Left ventricle myocardium superior (tissue), 1 donor: ENCODE measurements around the gene MRPS18A. TPM values are rescaled to one million over a fixed set of nuclear protein-coding genes. Genes with fewer than 3 reads are reported as not detected.
A peak's percentile ranks its signal among the peaks of the same experiment; 100 is the strongest.
"Not testable (repeated sequence)": the region's sequence is repeated elsewhere in the genome, so short reads cannot be mapped to it uniquely, and the experiment has no call there.

Experiments
- ATAC-seq: fragments of 200-7000 bp; cut with Tn5 transposase; one replicate; pipeline ENCODE4 v1.9.1; 2020; ENCODE audit warnings: mild to moderate bottlenecking, moderate library complexity
- DNase-seq: peaks from one replicate; pipeline ENCODE4 v3.0.0-alpha.2; 2020
- intact Hi-C: fragments of 100-400 bp; cut with micrococcal nuclease; formaldehyde crosslinking; loops from one replicate; pipeline ENCODE4 v1.11.0; 2022
- total RNA-seq: library from RNA; stranded (reverse); fragmentation: NEBNext Ultra II Directional; extraction: Animal tissue kit (Norgen Biotek cat#: 25700); gene quantifications from one replicate; pipeline ENCODE4 v1.2.1, GENCODE V29; 2021
- donor health status: DM: no; HTN: yes; CAD: no; lungs with severe emphysema.

MRPS18A gene
- total RNA-seq, 1 donor from 2014 or later = 46.0 TPM

- ATAC-seq (peak; percentile 18), DNase-seq (no peak)
- intact Hi-C loops = no loop called here
These were observed 10.5 kb downstream of the MRPS18A start for GRCh38 chr6:43676962-43677606.

GRCh38 chr6:43674921-43675320 lies 12.7 kb downstream of the MRPS18A start:
- intact Hi-C loops = no loop called here
- ATAC-seq (no peak), DNase-seq (no peak)

GRCh38 chr6:43674291-43674690 lies 13.3 kb downstream of the MRPS18A start:
- DNase-seq (no peak), ATAC-seq (no peak)
- intact Hi-C loops = no loop called here

DNA sequence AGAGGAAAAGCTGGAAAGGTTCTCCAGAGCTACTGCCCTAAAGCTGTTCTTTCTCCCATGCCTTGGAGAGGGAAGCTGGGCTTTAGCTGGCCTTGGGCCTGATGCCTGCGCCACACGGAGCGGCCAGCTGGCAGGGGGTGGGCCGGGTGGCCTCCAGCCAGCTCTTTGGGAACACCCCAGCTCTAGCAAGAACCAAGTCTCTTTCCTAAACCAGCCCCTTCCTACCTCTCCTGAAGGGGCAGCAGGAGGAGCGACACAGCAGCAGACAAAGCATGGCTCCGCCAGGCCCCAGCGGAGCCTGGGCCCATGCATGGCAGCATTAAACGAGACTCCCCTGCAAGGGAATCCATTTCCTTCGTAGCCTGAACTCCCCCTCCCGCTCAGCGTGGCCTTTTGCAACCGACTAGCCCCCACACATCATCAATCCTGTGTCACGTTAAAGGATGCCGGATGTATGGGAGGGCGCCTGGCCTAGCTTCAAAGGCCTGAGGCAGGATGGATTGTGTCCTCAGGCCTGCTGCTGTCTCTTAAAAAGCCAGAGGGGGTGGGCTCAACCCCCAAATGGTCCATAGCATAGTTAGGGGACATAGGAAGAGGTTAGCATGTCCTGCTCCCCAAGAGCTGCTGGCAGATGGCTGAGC lies 14.0 kb downstream of the MRPS18A start:
- no peak for ATAC-seq
- intact Hi-C loops = no loop called here
- DNase-seq = no peak

DNA sequence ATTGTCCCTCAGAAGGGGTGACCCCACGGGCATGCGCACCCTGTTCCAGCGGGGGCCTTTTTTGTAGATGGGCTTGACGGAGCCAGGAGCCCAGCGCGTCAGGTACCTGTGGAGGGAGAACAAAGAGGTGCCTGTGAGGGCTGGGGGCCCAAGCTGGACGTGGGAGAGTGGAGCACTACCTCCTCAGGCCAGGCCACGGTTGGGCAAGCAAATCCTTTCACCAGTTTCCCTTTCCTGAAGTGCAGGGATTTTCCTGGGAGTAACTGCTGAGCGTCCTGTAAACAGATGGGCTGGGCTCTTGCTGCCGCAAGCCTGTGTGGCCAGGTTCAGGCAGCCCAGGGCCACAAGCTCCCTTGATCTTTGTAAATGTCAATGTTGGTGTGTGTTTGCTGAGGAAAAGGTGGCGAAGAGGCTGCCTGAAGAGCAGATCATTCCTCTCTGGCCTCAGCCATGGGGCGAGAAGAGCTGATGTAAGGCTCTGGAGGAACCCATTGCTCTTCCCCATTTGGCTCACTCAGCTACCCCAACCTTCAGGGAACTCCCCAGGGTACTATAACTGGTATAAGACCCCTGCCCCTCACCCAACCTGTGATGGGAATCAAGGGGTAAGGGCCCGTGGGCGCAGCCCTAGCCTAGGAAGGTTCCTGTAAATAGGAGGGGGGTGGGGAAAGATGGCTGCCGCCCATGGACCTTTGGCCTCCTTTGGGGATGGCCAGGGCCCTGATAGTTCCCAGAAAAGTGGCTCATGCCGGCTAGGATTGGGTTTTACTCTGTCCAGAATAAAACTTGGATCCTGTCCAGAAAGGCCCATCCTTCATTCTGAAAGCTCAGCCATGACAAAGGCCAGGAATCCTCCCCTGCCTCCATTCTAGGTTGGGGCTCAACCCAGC lies 15.5 kb downstream of the MRPS18A start:
- DNase-seq (no peak), ATAC-seq (no peak)
- intact Hi-C loops = no loop called here

DNA sequence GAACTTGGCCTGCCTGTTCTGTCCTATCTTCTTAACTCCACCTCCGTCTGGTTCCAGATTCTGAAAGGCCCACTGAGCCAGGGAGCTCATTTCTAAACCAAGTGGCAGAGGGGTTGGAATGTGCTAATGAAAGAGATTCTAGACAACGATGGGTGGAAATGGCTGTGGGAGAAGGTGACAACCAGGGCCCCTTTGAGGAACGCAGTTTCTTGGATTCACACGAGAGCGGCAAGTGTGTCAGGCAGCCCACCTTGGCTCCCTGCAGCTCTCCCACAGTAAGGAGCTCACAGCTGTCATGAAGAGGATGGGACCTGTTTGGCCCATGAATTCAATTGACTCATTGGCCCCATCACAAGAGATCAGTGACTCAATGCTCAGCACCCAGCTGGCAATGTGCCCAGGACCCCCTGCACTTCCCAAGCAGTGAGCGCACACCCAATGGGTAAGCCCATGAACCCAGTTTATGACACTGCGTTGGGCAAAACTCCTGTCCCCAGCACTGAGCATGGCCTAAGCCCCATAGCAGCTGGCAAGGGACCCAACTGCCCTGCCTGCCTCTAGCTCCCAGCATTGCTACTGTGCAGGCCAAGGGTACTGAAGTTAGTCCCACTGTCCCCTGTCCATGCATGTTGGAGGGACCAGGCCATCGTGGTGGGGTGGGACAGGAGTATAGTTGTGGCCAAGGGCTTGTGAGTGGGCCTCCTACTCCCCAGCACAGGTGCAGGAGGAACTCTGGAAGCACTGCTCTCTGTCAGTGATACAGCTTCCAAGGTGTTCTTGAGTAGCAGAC lies 16.4 kb downstream of the MRPS18A start:
- DNase-seq (no peak), ATAC-seq (no peak)
- intact Hi-C loops = no loop called here

GRCh38 chr6:43670623-43670986 lies 17.0 kb downstream of the MRPS18A start:
- ATAC-seq (no peak), DNase-seq (no peak)
- intact Hi-C loops = no loop called here

DNA sequence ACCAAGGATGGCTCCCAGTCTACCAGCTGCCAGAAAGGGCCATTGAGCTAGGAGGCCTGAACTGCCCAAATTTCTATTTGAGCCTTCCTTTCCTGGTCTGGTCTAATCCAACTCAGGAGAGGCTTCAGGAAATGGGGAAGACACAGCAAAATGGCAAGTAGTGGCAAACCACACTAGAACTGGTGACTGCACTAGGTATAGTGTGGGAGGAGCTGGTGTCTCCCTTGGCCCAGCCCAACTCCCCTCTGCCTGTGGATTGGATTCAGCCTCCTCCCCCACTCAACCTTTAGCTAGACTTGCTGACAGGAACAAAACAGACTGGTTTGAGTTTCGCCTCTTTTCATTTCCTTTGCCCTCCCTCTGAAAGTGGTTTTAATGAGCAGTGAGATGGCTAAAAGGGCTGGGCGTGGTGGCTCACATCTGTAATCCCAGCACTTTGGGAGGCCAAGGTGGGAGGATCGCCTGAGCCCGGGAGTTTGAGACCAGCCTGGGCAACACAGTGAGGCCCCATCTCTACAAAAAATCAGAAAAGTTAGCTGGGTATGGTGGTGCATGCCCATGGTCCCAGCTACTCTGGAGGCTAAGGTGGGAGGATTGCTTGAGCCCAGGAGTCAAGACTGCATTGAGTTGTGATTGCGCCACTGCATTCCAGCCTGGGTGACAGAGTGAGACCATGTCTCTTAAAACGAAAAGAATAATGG lies 17.5 kb downstream of the MRPS18A start:
- intact Hi-C loops = loop anchor here (5.0 kb wide), 2 partner anchors 87 to 407 kb away; no protein-coding TSS in a partner anchor
- DNase-seq (no peak), ATAC-seq (peak; percentile 6)

- DNase-seq (peak; percentile 84), ATAC-seq (peak; percentile 73)
- intact Hi-C loops = loop anchor here (5.0 kb wide), 2 partner anchors 88 to 408 kb away; no protein-coding TSS in a partner anchor
These were observed 18.3 kb downstream of the MRPS18A start for GRCh38 chr6:43669050-43669921.

DNA sequence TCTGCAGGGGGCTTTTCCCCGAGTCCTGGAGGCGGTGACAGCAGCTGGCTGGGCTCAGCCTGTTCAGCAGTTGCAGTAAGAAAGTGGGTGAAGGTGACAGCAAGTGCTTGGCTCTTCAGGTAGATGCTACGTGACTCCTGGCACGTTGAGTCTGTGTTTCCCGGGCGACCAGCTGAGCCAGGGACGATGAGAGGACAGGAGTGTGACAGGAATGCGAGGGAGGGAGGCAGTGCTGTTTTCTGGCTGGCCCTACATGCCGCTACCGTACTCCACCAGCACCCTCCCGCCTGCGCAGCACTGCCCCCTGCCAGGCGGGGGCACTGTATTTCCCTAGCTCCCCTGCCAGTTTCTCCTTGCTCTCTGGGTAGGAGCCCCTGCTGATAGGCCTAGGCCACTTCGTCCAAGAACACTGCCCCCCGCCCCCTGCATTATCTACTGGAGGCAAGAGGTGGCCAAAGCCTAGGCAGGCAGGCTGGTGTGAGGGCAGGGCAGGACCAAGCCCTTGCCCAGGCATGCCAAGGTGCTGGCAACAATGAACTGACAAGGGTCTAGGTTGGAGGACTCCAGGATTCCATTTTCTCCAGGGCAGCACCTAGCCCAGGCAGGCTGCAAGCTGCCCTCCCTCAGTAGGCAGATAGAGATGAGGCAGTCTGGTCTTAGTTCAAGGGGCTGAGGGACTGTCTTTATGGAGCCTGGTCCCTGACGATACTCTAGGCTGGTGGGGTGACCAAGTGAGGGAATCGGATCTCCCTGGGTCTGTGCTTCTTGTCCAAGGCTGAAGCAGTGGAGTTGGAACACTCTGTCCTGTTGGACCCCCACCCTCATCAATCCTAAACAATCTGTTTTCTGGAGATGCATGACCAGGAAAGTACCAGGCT lies 19.2 kb downstream of the MRPS18A start:
- intact Hi-C loops = loop anchor here (5.0 kb wide), 2 partner anchors 89 to 409 kb away; no protein-coding TSS in a partner anchor
- peak; percentile 75 for ATAC-seq

GRCh38 chr6:43667245-43668150 lies 20.1 kb downstream of the MRPS18A start:
- ATAC-seq = peak; percentile 56
- intact Hi-C loops = loop anchor here (5.0 kb wide), 2 partner anchors 90 to 410 kb away; no protein-coding TSS in a partner anchor
- peak; percentile 88 for DNase-seq

More for the DNA sequence above, 19.2 kb downstream of the MRPS18A start:
- DNase-seq = peak; percentile 77

DNA sequence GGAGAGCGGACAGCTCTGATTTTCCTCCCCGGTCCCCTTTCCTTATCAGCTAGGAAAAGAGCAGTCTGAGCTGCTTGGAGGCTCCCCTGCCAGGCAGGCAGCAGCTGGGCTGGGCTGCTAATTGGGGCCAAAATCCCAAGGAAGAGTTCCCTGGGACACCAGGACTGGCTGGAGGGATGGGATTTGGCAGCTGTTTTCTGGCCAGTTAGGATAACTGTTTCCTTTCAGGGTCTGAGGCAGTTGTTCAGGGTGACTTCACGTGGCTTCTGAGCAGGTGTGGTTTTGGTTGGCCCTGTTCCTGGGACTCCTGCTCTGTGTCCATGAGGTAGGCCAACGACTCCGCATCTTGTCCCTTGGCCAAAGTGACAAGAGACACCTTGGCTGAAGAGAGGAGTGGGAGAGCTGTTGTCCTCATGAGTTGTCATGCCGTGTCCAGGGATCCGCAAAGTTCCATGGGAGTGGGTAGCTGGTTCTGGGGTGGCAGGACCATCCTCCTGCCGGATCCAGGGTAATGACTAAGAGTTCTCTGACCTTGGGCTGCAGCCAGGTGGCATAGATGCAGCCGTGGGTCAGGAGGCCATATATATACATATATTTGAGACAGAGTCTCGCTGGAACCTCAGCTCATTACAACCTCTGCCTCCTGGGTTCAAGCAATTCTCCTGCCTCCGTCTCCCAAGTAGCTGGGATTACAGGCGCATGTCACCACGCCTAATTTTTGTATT lies 21.2 kb downstream of the MRPS18A start:
- no peak for ATAC-seq
- intact Hi-C loops = loop anchor here (5.0 kb wide), 2 partner anchors 91 to 411 kb away; no protein-coding TSS in a partner anchor
- no peak for DNase-seq

DNA sequence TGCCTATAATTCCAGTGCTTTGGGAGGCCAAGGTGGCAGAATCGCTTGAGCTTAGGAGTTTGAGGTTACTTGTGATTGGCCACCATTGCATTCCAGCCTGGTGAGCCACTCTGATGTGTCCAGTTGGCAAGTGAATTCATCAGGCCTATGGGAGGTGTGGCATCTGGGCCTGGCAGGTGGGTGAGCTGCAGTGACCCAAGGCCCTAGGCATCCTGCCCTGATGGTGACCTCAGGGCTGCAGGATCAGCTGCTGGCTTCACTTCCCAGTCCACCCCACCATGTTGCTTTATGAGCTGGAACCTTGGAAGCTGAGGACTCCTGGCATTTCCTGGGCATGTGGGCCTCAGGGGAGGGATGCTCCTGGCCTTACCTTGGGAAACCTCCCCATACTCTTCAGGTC lies 22.2 kb downstream of the MRPS18A start:
- ATAC-seq = no peak
- intact Hi-C loops = loop anchor here (5.0 kb wide), 2 partner anchors 92 to 412 kb away; no protein-coding TSS in a partner anchor
- no peak for DNase-seq

GRCh38 chr6:43662948-43663347 lies 24.6 kb downstream of the MRPS18A start:
- DNase-seq, intact Hi-C loops, ATAC-seq: not testable (repeated sequence)

GRCh38 chr6:43658161-43658560 lies 29.4 kb downstream of the MRPS18A start:
- DNase-seq (no peak), ATAC-seq (no peak)
- intact Hi-C loops = no loop called here
